MM.1S (cell line): ENCODE results near the gene CARD9.

Source experiments
- DNase-seq: peaks from one replicate; pipeline ENCODE4 v3.0.0-alpha.2; 2015
- H2AFZ ChIP-seq: fragments of 300-600 bp; sonication (generic); 2 replicates; pipeline ENCODE4 v1.6.0; 2016; ENCODE audit warnings: antibody characterized with exemption, low read length
- H3F3A ChIP-seq: fragments of 300-600 bp; sonication (generic); 2 replicates; pipeline ENCODE4 v1.6.1; 2016; ENCODE audit warnings: mild to moderate bottlenecking, antibody characterized with exemption, low read length, moderate library complexity, mixed read lengths; ENCODE audit not compliant: insufficient read depth
- H3K27ac ChIP-seq: fragments of 300-600 bp; sonication (generic); 2 replicates; pipeline ENCODE4 v1.5.1; 2016; ENCODE audit warnings: mild to moderate bottlenecking, low read length
- H3K27me3 ChIP-seq: fragments of 300-600 bp; sonication (generic); replicated peaks from 2 replicates; pipeline ENCODE4 v1.6.0; 2016; ENCODE audit warnings: low read length; ENCODE audit not compliant: insufficient read depth
- H3K36me3 ChIP-seq: fragments of 300-600 bp; sonication (generic); replicated peaks from 2 replicates; pipeline ENCODE4 v1.6.1; 2016; ENCODE audit warnings: mild to moderate bottlenecking, low read length, mixed read lengths; ENCODE audit not compliant: insufficient read depth
- H3K4me1 ChIP-seq: fragments of 300-600 bp; sonication (generic); 2 replicates; pipeline ENCODE4 v1.6.1; 2016; ENCODE audit warnings: low read length, mixed read lengths
- H3K4me2 ChIP-seq: fragments of 300-600 bp; sonication (generic); 2 replicates; pipeline ENCODE4 v1.6.0; 2016; ENCODE audit warnings: low read depth, low read length
- H3K4me3 ChIP-seq: fragments of 300-600 bp; sonication (generic); 2 replicates; pipeline ENCODE4 v1.5.1; 2016; ENCODE audit warnings: low read length, mixed read lengths
- H3K79me2 ChIP-seq: fragments of 300-600 bp; sonication (generic); 2 replicates; pipeline ENCODE4 v1.6.1; 2016; ENCODE audit warnings: mixed run types, low read length, mixed read lengths
- H3K9ac ChIP-seq: fragments of 300-600 bp; sonication (generic); 2 replicates; pipeline ENCODE4 v1.6.1; 2016; ENCODE audit warnings: low read length, mixed read lengths
- H3K9me2 ChIP-seq: fragments of 300-600 bp; sonication (generic); replicated peaks from 2 replicates; pipeline ENCODE4 v1.6.1; 2016; ENCODE audit warnings: mild to moderate bottlenecking, low read length, mixed read lengths; ENCODE audit not compliant: insufficient read depth
- H3K9me3 ChIP-seq: fragments of 300-600 bp; sonication (generic); replicated peaks from 2 replicates; pipeline ENCODE4 v1.6.1; 2016; ENCODE audit warnings: mild to moderate bottlenecking, low read length, mixed read lengths; ENCODE audit not compliant: insufficient read depth
- H4K20me1 ChIP-seq: fragments of 300-600 bp; sonication (generic); 2 replicates; pipeline ENCODE4 v1.6.1; 2016; ENCODE audit warnings: mild to moderate bottlenecking, low read length, moderate library complexity, mixed read lengths; ENCODE audit not compliant: insufficient read depth
- CTCF ChIP-seq: fragments of 300-600 bp; sonication (generic); IDR thresholded peaks from 2 replicates; pipeline ENCODE4 v1.5.1; 2016; ENCODE audit warnings: antibody characterized with exemption, low read length, mixed read lengths
- EZH2 ChIP-seq: fragments of 300-600 bp; sonication (generic); optimal IDR thresholded peaks from 2 replicates; pipeline ENCODE3; 2017; ENCODE audit warnings: low read depth, mild to moderate bottlenecking, antibody characterized with exemption, low read length, mixed read lengths
- EZH2phosphoT487 ChIP-seq: fragments of 300-600 bp; sonication (generic); IDR thresholded peaks from 2 replicates; pipeline ENCODE4 v1.6.1; 2018; ENCODE audit warnings: antibody characterized with exemption, low read length

Gene CARD9

DNA sequence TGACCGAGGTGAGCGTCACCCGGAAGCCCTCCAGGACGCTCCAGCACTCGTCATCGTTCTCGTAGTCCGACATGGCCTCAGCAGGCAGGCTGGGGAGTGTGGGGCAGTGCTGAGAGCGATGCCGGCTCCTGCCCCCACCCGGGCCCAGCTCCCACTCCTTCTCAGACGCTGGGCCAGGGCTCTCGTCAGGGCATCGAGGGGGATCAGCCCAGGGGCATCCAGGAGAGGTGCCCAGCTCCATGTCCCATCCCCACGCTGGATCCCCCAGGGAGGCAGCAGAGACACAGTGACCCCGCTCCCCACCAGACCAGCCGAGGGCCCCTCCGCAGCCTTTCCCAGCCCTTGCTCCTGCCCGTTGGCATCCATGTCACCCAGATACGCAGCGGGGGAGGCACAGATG is 1.5 kb downstream of the CARD9 start:
- Histone ChIP-seq H3K36me3 (no peaks in the 10 kb centered on the region), H3K27me3 (peaks cover 40% of the 10 kb centered on the region), H3K9me3 (no peaks in the 10 kb centered on the region), H3K4me1 (no peaks in the 10 kb centered on the region), H4K20me1 (no peaks in the 10 kb centered on the region), H2AFZ (no peak overlapping the region), H3K9me2 (no peaks in the 10 kb centered on the region), H3K79me2 (no peaks in the 10 kb centered on the region), H3K4me3 (no peak overlapping the region), H3K27ac (no peak overlapping the region), H3K9ac (no peak overlapping the region), H3F3A (no peaks in the 10 kb centered on the region), H3K4me2 (no peak overlapping the region)
- DNase-seq = no peak
- TF ChIP-seq EZH2phosphoT487 (no peak), CTCF (no peak), EZH2 (no peak)

GRCh38 chr9:136371533-136371880 is 2.0 kb downstream of the CARD9 start:
- H3K4me3 ChIP-seq = no peak overlapping the region
- H3K79me2 ChIP-seq = no peaks in the 10 kb centered on the region
- H2AFZ ChIP-seq = no peak overlapping the region
- H3K4me1 ChIP-seq = no peaks in the 10 kb centered on the region
- no peak overlapping the region for H3K9ac ChIP-seq
- peaks cover 40% of the 10 kb centered on the region for H3K27me3 ChIP-seq
- no peak overlapping the region for H3K4me2 ChIP-seq
- TF ChIP-seq EZH2 (no peak), CTCF (no peak), EZH2phosphoT487 (no peak)
- no peak for DNase-seq
- H4K20me1 ChIP-seq = no peaks in the 10 kb centered on the region
- H3K27ac ChIP-seq = no peak overlapping the region
- no peaks in the 10 kb centered on the region for H3F3A ChIP-seq
- no peaks in the 10 kb centered on the region for H3K9me3 ChIP-seq
- H3K36me3 ChIP-seq = no peaks in the 10 kb centered on the region
- H3K9me2 ChIP-seq = no peaks in the 10 kb centered on the region

- TF ChIP-seq CTCF (no peak), EZH2phosphoT487 (no peak), EZH2 (no peak)
- H3K36me3 ChIP-seq = no peaks in the 10 kb centered on the region
- no peaks in the 10 kb centered on the region for H3K9me3 ChIP-seq
- no peaks in the 10 kb centered on the region for H3F3A ChIP-seq
- H3K9ac ChIP-seq = no peak overlapping the region
- no peaks in the 10 kb centered on the region for H3K79me2 ChIP-seq
- no peak overlapping the region for H3K27ac ChIP-seq
- DNase-seq = no peak
- H3K27me3 ChIP-seq = peaks cover 40% of the 10 kb centered on the region
- H3K4me1 ChIP-seq = no peaks in the 10 kb centered on the region
- no peak overlapping the region for H2AFZ ChIP-seq
- H3K4me3 ChIP-seq = no peak overlapping the region
- no peak overlapping the region for H3K4me2 ChIP-seq
- H4K20me1 ChIP-seq = no peaks in the 10 kb centered on the region
- H3K9me2 ChIP-seq = no peaks in the 10 kb centered on the region
Observed at GRCh38 chr9:136370687-136371532, 2.6 kb downstream of the CARD9 start.
